Stimulated activated CD4-positive, alpha-beta T cell treated with anti-CD3 and anti-CD28 coated beads, Interleukin-4, amount 100 ng/mL, for 24 hours (primary cell): ENCODE results near the gene MAGEB18.

Experiments
- DNase-seq: peaks from one replicate; pipeline ENCODE4 v3.0.0-alpha.2; 2020

The MAGEB18 gene

DNA sequence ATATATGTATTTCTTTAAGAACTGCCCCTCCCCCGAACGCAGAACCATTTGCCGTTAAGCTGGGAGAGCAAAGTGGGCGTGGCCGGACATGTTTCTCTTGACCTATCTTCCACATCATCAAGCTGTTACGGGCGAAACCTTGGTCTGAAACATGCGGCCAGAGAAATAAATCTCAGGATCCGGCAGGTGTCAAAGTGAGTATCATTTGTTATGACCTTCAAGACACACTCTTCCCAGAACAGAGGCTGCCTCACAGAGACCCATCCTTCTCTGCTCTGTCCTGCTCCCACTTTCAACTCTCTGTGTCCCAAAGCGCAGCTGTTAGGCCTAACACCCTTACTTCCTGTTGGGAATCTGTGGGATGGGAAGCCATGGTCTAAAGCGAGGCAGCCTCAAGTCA lies at the start of gene MAGEB18:
TSS of gene MAGEB18 (plus strand) at position 70 of the 400 bp plus-strand sequence. CDS start 643 bp downstream, outside the sequence.
- no peak for DNase-seq

DNA sequence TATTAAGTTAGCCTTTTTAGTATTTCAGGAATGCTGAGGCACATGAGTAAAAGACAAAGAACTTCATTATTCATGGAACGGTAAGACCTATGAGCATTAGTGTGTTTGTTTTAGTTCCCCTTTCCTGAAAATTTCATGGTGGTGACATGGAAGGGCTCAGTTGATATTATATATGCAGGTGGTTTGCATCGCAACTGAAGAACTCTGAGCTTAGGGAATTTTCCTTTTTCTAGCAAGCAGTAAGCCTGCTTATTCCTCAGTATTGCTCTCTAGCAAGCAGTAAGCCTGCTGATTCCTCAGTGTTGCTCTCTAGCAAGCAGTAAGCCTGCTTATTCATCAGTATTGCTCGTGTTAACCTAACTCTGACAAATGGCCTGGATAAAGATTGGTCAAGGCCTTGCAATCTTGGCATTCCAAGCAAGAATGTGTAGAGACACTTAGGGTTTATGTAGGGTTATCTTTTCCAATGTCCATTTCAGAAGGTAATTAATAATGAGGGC lies 37.7 kb upstream of the MAGEB18 start:
- no peak for DNase-seq

DNA sequence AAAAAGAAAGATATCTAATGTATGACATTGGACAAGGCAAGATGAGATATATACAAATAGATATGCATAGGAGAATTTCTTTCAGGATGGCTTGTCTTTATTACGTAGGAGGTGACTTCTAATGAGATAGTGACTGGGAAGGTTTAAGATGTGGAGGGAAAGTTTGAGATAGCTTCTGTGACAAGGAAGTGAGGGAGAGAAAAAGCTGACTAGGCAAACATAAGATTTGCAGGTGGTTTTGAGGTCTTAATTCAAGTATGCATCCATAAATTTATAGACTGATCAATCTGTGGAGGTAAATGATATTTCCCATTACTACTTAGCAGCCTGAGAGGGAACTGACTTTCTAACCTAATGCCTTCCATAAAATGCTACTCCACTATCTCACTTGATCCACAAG lies 29.0 kb upstream of the MAGEB18 start:
- DNase-seq: no peak

DNA sequence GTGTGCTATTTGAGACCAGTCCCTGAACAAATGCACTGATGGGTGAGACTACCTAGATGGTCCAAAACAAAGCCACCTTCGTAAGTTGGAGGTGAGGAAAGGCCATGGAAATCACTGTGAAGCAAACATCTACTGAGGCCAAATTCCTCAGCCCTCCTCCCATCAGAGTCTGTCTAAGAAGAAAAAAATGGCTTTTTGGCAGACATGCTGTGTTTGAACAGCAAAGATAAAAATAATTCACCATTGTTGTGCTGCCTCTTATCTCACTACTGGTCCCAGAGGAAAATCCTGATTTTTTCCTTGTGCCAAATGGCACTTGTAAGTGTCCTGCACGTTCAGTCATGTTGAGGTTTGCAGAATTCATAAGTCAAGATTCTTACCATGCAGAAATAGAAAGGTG lies 7.9 kb downstream of the MAGEB18 start:
- DNase-seq: no peak

DNA sequence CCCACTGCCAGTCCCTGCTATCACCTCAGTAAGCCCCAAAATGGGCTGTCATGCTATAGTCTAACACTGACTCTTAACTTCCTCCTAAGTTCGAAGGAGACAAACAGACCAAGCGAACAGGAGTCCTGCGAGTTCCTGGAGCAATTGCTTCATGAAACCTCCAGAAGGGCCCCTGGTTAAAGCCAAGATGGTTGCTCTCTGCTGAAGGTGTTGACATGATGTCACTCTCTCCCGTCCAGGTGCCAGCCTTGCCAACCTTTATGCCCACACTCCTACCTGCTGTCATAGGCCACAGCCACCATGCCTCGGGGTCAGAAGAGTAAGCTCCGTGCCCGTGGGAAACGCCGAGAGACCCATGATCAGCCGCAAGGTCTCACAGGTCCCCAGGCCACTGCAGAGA lies 22.2 kb downstream of the MAGEB18 start, which contains the start of gene MAGEB6B:
TSS of gene MAGEB6B (plus strand) at position 301 of the 400 bp plus-strand sequence. CDS start at position 301, 0 bp downstream.
- DNase-seq: no peak
